A549 (cell line): ENCODE data around the gene SLC25A25. TPM values are rescaled to one million over a fixed set of nuclear protein-coding genes. Genes with fewer than 3 reads are reported as not detected.
A peak's percentile ranks its signal among the peaks of the same experiment; 100 is the strongest.

ENCODE experiments used
- ATAC-seq, 2 experiments: fragments of 200-7000 bp in 1 of 2; fragments of >200 bp in 1 of 2; cut with Nextera tagmentation in 1 of 2; cut with Tn5 transposase in 1 of 2; 3 replicates each; pipeline versions ENCODE4 v1.8.0 to v1.9.1; 2018 to 2020; ENCODE audit warnings: mild to moderate bottlenecking in 1 of 2, moderate library complexity in 1 of 2
- CTCF ChIA-PET: fragments of 300-600 bp; sonication (Branson Sonifier 250); formaldehyde crosslinking; extraction: SDS; loops from one replicate; lab custom pipeline; 2021; ENCODE audit warnings: antibody characterized with exemption, inconsistent platforms; lab: Yijun Ruan, JAX
- POLR2A ChIA-PET: fragments of 350-600 bp; formaldehyde crosslinking; extraction: SDS; loops from one replicate; lab custom pipeline; 2021; ENCODE audit warnings: antibody characterized with exemption, inconsistent platforms; lab: Yijun Ruan, JAX
- DNase-seq, 2 experiments: peaks; one replicate each; pipeline versions ENCODE4 v3.0.0 to v3.0.0-alpha.2; 2011 to 2016; ENCODE audit warnings: low read depth in 1 of 2, low spot score in 1 of 2
- FAIRE-seq: peaks from 2 replicates; lab custom pipeline; 2011; peaks lifted over from hg19 to GRCh38; lab: Jason Lieb, UNC
- H3K27ac ChIP-seq, 2 experiments: fragments of >200 bp; sonication (Bioruptor Twin); formaldehyde crosslinking; 3 replicates each; pipeline ENCODE4 v1.5.1; 2016 to 2017
- H3K4me1 ChIP-seq: fragments of >200 bp; sonication (Bioruptor Twin); formaldehyde crosslinking; 3 replicates; pipeline ENCODE4 v1.6.1; 2016
- H3K4me2 ChIP-seq: fragments of >200 bp; sonication (Bioruptor Twin); formaldehyde crosslinking; 3 replicates; pipeline ENCODE4 v1.6.1; 2016
- H3K4me3 ChIP-seq: fragments of >200 bp; sonication (Bioruptor Twin); formaldehyde crosslinking; 3 replicates; pipeline ENCODE4 v1.5.1; 2016
- H3K9me3 ChIP-seq: fragments of >200 bp; sonication (Bioruptor Twin); formaldehyde crosslinking; 3 replicates; pipeline ENCODE4 v1.6.1; 2016
- ATOH8 ChIP-seq: fragments of 250-450 bp; sonication (Bioruptor Pico); IDR thresholded peaks from 2 replicates; pipeline ENCODE4 v1.5.0; 2020; ENCODE audit warnings: low read depth, mild to moderate bottlenecking, moderate library complexity
- BCL3 ChIP-seq: fragments of >200 bp; sonication (Bioruptor Twin); formaldehyde crosslinking; IDR thresholded peaks from 3 replicates; pipeline ENCODE4 v1.6.1; 2016
- BHLHE40 ChIP-seq: IDR thresholded peaks from 2 replicates; pipeline ENCODE4 v1.6.1; 2012; ENCODE audit warnings: low read depth, low read length, inconsistent platforms
- CEBPB ChIP-seq, 2 experiments: fragments of >200 bp in 1 of 2; sonication (Bioruptor Twin) in 1 of 2; formaldehyde crosslinking in 1 of 2; IDR thresholded peaks; 2 replicates each; pipeline ENCODE4 v1.6.1; 2012 to 2016
- CHD4 ChIP-seq: fragments of 200-600 bp; sonication (generic); IDR thresholded peaks from 2 replicates; pipeline ENCODE4 v1.6.1; 2016; ENCODE audit warnings: antibody characterized with exemption, mild to moderate bottlenecking, borderline replicate concordance
- E2F6 ChIP-seq: IDR thresholded peaks from 2 replicates; pipeline ENCODE4 v1.6.1; 2012; ENCODE audit warnings: low read depth, borderline replicate concordance
- EHF ChIP-seq: fragments of 250-450 bp; sonication (Bioruptor Pico); IDR thresholded peaks from 2 replicates; pipeline ENCODE4 v1.5.0; 2020; ENCODE audit warnings: mild to moderate bottlenecking
- ESRRA ChIP-seq: fragments of 150-350 bp; IDR thresholded peaks from 2 replicates; pipeline ENCODE4 v1.6.1; 2014; ENCODE audit warnings: mild to moderate bottlenecking, low read length, borderline replicate concordance
- FOSB ChIP-seq: fragments of 250-450 bp; sonication (Bioruptor Pico); IDR thresholded peaks from 2 replicates; pipeline ENCODE4 v1.5.0; 2020; ENCODE audit warnings: mild to moderate bottlenecking, moderate library complexity
- FOSL2 ChIP-seq, 2 experiments: fragments of 450-650 bp in 1 of 2; fragments of >200 bp in 1 of 2; sonication (Bioruptor Twin) in 1 of 2; formaldehyde crosslinking; IDR thresholded peaks; 2 replicates each; pipeline versions ENCODE4 v1.5.0 to v1.6.1; 2016 to 2020; ENCODE audit warnings: mild to moderate bottlenecking in 1 of 2, moderate library complexity in 1 of 2
- GATA3 ChIP-seq: IDR thresholded peaks from 2 replicates; pipeline ENCODE4 v1.6.1; 2012; ENCODE audit warnings: borderline replicate concordance
- HDAC2 ChIP-seq: fragments of 200-600 bp; sonication (generic); IDR thresholded peaks from 2 replicates; pipeline ENCODE4 v1.6.1; 2016
- HMGXB4 ChIP-seq: fragments of 250-450 bp; sonication (Bioruptor Pico); IDR thresholded peaks from 2 replicates; pipeline ENCODE4 v1.5.0; 2021; ENCODE audit warnings: mild to moderate bottlenecking, moderate library complexity, borderline replicate concordance
- HOXA7 ChIP-seq: fragments of 250-450 bp; sonication (Bioruptor Pico); IDR thresholded peaks from 2 replicates; pipeline ENCODE4 v1.5.0; 2020; ENCODE audit warnings: mild to moderate bottlenecking, moderate library complexity
- HOXB13 ChIP-seq: fragments of 250-450 bp; sonication (Bioruptor Pico); IDR thresholded peaks from 2 replicates; pipeline ENCODE4 v1.5.0; 2020; ENCODE audit warnings: low read depth, mild to moderate bottlenecking, moderate library complexity
- HOXB5 ChIP-seq: fragments of 250-450 bp; sonication (Bioruptor Pico); IDR thresholded peaks from 2 replicates; pipeline ENCODE4 v1.5.0; 2020; ENCODE audit warnings: mild to moderate bottlenecking, moderate library complexity
- JUN ChIP-seq, 2 experiments: fragments of >200 bp; sonication (Bioruptor Twin); formaldehyde crosslinking; IDR thresholded peaks; 2 replicates in 1 of 2; 3 replicates in 1 of 2; pipeline ENCODE4 v1.6.1; 2016 to 2017
- JUNB ChIP-seq: fragments of >200 bp; sonication (Bioruptor Twin); formaldehyde crosslinking; IDR thresholded peaks from 2 replicates; pipeline ENCODE4 v1.6.1; 2016
- KDM1A ChIP-seq: fragments of 200-600 bp; sonication (generic); IDR thresholded peaks from 2 replicates; pipeline ENCODE4 v1.6.1; 2016; ENCODE audit warnings: low read depth, mild to moderate bottlenecking
- KDM5A ChIP-seq: fragments of 200-600 bp; sonication (generic); IDR thresholded peaks from 2 replicates; pipeline ENCODE4 v1.6.1; 2016; ENCODE audit warnings: antibody characterized with exemption, mild to moderate bottlenecking
- MAX ChIP-seq: IDR thresholded peaks from 2 replicates; pipeline ENCODE4 v1.6.1; 2012
- MYC ChIP-seq: IDR thresholded peaks from 2 replicates; pipeline ENCODE4 v1.6.1; 2012; ENCODE audit warnings: mild to moderate bottlenecking, inconsistent platforms, low read length, improper control_type of control experiment, borderline replicate concordance
- NFE2L2 ChIP-seq: fragments of 150-350 bp; conservative IDR thresholded peaks from 2 replicates; pipeline ENCODE4 v1.6.1; 2014; ENCODE audit warnings: low read length
- POLR2A ChIP-seq: IDR thresholded peaks from 2 replicates; pipeline ENCODE4 v1.6.1; 2012; ENCODE audit warnings: mild to moderate bottlenecking, low read length
- RARB ChIP-seq: fragments of 250-450 bp; sonication (Bioruptor Pico); IDR thresholded peaks from 2 replicates; pipeline ENCODE4 v1.8.0; 2021; ENCODE audit warnings: mild to moderate bottlenecking, moderate library complexity
- RCOR1 ChIP-seq: fragments of 150-350 bp; IDR thresholded peaks from 2 replicates; pipeline ENCODE4 v1.6.1; 2014; ENCODE audit warnings: antibody characterized with exemption, low read length, low read depth
- REST ChIP-seq: fragments of 200-600 bp; sonication (generic); IDR thresholded peaks from 2 replicates; pipeline ENCODE4 v1.6.1; 2016; ENCODE audit warnings: antibody characterized with exemption, mild to moderate bottlenecking, moderate library complexity
- RFX5 ChIP-seq: fragments of 450-650 bp; IDR thresholded peaks from 2 replicates; pipeline ENCODE4 v1.7.1; 2014; ENCODE audit warnings: antibody characterized with exemption, mild to moderate bottlenecking, moderate library complexity
- SREBF2 ChIP-seq: fragments of 450-650 bp; IDR thresholded peaks from 2 replicates; pipeline ENCODE4 v1.6.1; 2014; ENCODE audit warnings: mild to moderate bottlenecking, moderate library complexity
- USF2 ChIP-seq: fragments of 450-650 bp; IDR thresholded peaks from 2 replicates; pipeline ENCODE4 v1.6.1; 2014; ENCODE audit warnings: antibody characterized with exemption
- WGBS: methylation state at CpG from one replicate; pipeline ENCODE4 v1.1.6; 2017; ENCODE audit errors: missing lambda C conversion rate; 5-methylcytosine and 5-hydroxymethylcytosine counted together
- polyA plus RNA-seq, 4 experiments: library from polyadenylated mRNA; depleted of rRNA in 3 of 4; stranded (reverse); fragments of >200 nt; fragmentation: RNase III in 1 of 4; extraction: RNeasy Plus Mini Kit Qiagen cat#74134 plus additional on column Dnase treatment in 1 of 4; gene quantifications; 2 replicates in 3 of 4; 3 replicates in 1 of 4; pipeline ENCODE4 v1.2.3, GENCODE V29; 2011 to 2017

The SLC25A25 gene
- polyA plus RNA-seq, 2 of the 4 experiments (the other 2 are of a cell fraction) = 7.0 TPM

GRCh38 chr9:128098297-128099230 is 30.5 kb downstream of the SLC25A25 start:
- TF ChIP-seq FOSL2 (IDR thresholded peaks at IDR 0.05) (no peak), FOSL2 (CRISPR knock-in tag; IDR thresholded peaks at IDR 0.05) (peak; percentile 64), GATA3 (0 out of 2 replicates have a peak, but pooled peaks have one; percentile 11), RFX5 (peak; percentile 56; the same call in 1 of the 2 replicates), HOXA7 (CRISPR knock-in tag) (no peak; the same call in 1 of the 2 replicates), EHF (no peak), BCL3 (no peak), REST (no peak), MAX (peak; percentile 94), SREBF2 (no peak), HDAC2 (no peak), POLR2A (peak; percentile 90), HOXB5 (CRISPR knock-in tag) (no peak), ATOH8 (CRISPR knock-in tag) (no peak), KDM1A (no peak), MYC (peak; percentile 94), HOXB13 (CRISPR knock-in tag) (no peak), FOSB (CRISPR knock-in tag) (no peak), BHLHE40 (peak; percentile 87), RARB (CRISPR knock-in tag) (no peak), RCOR1 (no peak), HMGXB4 (CRISPR knock-in tag) (no peak), KDM5A (no peak), JUNB (no peak), USF2 (peak; percentile 51), CHD4 (no peak), JUN (IDR thresholded peaks at IDR 0.05) (peak in 1 of 2 experiments; percentile 58; a peak in 1 of 5 replicates), ESRRA (no peak), CEBPB (IDR thresholded peaks at IDR 0.05) (peak in 1 of 2 experiments; percentile 65; a peak in 1 of 4 replicates), NFE2L2 (no peak), E2F6 (peak; percentile 24; the same call in 1 of the 2 replicates)
- ATAC-seq (peak; percentile 80), DNase-seq (peak; percentile 92 to 93), FAIRE-seq (no peak)
- Histone ChIP-seq H3K4me2 (peak overlapping the region; percentile 95), H3K4me1 (peaks cover 45% of the 10 kb centered on the region), H3K4me3 (peak overlapping the region; percentile 59), H3K27ac (peak overlapping the region; percentile 81 to 90), H3K9me3 (no peaks in the 10 kb centered on the region)
- WGBS = 18% methylated on average over 29 of the region's 32 CpGs
- ChIA-PET POLR2A (interaction anchor here (0.7 to 1.0 kb wide), 3 partner anchors 9 to 30 kb away, joined by 3 to 4 read pairs (median 3); no protein-coding TSS in a partner anchor), CTCF (interaction anchor here (0.6 to 19.6 kb wide), 12 partner anchors 8 to 165 kb away, joined by 3 to 290 read pairs (median 3); no protein-coding TSS in a partner anchor)
